GM19240 (cell line): ENCODE measurements around the gene AKAP8.
"Not testable (repeated sequence)": the region's sequence is repeated elsewhere in the genome, so short reads cannot be mapped to it uniquely, and the experiment has no call there.

ENCODE experiments used
- DNase-seq: peaks from one replicate; pipeline ENCODE4 v3.0.0; 2011; ENCODE audit warnings: low spot score; ENCODE audit not compliant: insufficient read length

Gene AKAP8

DNA sequence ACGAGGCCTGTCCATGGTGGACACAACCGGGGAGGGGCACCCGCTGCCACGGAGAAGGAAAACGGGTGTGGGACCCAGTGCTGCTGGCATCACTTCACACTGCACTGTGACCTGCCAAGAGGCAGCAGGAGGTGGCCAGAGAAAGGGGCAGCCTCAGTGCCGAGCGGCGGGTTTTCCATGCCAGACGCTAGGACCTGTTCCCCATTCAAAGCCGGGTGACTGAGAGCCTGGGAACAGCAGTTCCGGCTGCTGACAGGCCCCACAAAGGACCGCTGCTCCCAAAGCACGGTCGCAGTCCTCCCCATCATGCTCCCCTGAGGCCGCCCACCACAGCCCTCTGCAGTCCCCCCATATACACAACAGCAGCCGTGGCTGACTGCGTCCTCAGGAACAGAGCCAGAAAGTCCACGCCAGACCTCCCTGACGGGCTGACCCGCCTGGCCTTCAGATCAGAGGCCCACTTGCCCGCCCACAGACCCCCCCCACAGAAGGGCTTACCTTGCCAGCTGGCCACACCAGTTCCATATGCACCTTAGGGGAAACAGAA lies 5.4 kb downstream of the AKAP8 start:
- DNase-seq: no peak

DNA sequence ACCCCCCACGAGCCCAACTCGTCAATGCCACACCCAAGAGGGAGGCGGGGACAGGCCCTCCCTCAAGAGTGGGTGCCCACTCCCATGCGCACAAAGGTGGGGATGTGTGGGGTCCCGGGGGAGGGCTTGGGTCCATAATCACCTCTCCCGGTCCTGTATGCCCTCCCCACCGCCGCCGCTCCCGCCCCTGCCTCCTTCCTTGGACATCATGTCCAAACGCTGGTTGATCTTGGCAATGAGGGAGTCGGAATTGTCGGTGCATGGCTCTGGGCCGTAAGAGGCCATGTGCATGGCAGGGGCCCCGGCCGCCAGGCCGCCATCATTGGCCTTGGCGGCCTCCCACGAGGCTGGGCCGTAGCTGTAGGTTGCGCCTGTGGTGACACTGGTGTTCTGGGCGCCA lies 5.9 kb downstream of the AKAP8 start:
- no peak for DNase-seq

DNA sequence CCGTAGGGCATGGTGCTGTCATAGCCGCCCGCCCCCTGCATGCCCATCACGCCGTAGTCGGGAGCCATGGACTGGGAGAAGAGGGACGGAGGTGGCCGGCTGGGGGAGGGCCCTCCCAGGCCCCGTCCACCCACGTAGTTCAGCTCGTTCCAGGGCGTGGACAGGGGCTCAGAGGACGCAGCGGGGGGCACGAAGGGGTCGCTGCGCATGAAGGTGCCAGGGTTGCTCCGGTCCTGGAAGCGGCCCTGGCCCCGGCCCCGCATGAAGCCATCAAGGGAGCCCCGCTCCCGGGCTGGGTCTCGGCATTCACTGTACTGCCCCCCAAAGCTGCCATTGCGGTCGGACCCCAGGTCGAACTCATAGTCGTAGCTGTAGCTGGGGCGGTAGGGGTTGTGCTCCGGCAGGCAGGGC lies 6.7 kb downstream of the AKAP8 start:
- no peak for DNase-seq

DNA sequence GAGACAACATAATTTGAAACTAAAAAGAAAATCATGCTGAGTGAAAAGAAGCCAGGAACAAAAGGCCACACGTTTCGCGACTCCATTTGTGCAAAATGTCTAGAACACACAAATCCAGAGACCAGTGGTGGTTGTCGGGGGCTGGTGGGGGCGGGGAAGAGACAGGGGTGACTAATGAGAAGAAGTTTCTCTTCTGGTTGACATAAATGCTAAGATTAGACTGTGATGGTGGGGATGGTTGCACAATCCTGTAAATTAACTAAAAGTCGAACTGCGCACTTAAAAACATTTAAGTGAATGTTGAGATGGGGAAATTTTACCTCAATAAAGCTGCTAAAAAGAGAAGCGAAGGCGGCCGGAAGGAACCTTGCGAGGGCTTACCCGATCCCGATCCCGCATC lies 7.1 kb downstream of the AKAP8 start:
- no peak for DNase-seq

DNA sequence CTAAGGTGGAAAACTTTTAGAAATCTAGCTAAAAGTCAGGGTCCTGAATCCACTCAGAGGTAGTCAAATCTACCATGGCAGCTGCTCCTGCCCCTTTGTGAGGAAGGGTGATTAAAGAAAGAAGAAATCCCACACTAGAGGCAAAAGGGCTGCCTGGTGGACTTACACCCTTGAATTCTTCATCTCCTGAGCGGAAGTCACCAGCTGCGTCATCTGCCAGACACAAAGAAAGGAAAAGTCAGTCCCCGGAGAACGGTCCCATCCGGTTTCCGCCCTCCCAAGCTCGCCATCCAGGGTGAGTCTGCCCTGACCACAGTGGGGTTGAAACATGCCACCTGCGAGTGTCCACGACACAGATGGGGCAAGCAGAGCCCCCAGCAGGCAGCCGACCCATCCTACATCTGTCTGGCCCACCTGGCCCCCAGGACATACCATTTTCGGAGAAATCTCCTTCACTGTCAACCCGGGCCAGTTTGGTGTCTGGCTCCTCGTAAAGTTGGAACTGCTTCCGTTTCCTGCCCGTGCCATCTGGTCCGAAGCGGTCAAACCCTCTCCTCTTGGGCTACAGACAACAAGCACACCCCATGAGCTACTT lies 7.7 kb downstream of the AKAP8 start:
- no peak for DNase-seq

DNA sequence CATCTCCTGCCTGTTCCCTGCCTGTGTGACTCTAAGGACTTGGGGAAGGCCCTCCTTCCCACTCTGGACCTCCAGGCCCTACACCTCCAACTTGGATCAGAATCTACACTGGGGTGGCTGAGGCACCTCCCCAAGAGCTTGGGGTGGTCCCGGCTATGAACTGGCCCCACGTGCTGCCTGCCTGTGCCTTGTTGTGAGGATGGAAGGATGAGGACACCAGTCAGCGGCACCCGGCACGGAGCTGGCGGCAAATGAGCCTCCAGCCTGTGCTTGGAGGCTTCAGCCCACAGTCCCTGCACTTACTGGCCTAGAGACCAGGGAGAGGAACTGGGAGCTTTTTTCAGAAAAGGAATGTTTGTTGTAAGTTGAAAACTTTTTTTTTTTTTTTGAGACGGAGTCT lies 8.5 kb downstream of the AKAP8 start:
- no peak for DNase-seq

DNA sequence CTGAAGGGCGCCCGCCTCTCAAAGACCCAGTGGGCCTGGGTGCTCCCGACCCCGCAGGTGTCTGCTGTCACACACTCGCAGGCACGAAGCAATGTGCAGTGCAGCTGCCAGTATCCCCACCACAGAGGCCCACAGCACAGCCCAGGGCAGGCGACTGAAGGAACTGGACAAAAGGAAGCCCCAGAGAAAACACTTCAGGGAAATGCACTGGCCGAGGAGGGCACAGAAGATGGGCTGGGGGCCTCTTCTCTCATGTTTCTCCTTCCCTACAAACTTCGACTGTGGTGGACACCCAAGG lies 10.0 kb downstream of the AKAP8 start:
- no peak for DNase-seq

DNA sequence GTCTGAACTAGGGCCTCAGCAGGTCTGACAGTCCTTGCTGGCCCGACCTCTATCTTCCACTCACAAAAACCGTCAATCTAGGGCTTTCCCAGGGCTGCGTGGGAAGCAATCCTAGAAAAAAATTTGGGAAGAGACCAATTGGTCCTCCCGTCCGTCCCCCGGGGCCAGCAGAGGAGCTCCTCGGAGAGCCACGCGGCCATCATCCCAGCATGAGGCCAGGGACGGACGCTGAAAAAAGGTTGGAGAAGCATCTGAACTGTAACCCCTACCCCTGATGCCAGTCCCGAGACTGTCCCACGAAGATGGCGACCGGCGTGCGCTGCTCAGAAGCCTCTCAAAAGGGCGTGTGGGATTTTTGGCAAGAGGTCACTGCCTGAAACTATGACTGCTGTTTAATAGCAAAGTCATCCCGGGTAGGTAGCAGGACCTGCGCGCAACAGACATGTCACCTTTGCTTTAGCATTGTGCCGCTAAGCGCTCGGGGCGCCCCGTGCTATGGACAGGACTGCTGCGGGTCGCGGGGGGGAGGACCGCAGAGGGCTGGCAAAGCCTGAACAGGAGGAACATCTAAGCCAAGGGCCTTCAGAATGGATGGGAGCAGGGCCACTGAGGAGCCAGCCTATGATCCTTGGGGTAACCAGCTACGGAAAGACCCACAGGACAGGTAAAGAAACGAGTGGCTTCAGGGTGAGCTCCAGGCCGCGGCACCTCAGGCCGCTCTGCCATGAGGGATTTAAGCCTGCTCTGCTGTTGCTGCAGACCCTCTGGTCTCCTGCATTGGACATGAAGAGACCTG lies 10.6 kb downstream of the AKAP8 start:
- no peak for DNase-seq

DNA sequence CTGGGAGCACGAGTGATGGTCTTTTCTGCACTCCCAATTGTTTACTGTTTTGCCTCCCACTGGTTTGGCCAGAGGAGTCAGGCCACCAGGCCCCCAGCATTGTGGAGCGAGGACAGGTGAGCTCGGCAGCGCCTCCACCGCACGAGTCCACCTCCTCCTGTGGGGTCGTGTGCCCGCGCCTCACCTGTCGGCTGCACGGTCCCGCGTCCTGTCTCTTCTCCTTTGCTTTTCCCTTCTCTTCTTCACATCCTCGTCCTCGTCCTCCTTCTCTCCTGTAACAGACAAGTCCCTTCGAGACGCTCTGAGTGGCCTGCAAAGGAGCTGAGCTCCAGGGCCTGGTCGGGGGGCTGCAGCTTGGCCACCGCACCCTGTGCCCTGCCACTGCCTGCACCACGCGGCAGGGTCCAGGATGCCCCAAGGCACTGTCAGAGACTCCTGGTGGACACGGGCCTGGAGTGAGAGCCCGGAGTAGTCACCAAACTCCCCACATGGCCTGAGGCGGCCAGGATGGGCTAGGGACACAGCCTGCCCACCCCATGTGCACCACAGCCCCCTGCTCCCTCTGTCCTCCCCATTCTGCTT lies 11.4 kb downstream of the AKAP8 start:
- DNase-seq: no peak

DNA sequence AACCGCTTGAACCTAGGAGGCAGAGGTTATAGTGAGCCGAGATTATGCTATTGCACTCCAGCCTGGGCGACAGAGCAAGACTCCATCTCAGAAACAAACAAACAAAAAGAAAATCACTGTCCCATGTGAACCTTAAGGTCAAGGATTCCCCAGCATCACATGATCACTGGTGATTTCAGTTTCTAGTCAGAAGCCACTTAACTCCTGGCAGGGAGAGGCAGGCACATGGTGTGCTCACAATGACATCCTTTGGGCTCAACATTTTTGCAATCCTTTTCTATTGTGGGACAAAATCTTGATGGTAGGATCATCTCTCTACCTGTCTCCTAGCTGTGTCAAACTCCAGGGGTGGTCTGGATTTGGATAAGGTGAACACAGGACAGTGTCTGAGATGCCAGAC lies 12.1 kb downstream of the AKAP8 start:
- DNase-seq: no peak

DNA sequence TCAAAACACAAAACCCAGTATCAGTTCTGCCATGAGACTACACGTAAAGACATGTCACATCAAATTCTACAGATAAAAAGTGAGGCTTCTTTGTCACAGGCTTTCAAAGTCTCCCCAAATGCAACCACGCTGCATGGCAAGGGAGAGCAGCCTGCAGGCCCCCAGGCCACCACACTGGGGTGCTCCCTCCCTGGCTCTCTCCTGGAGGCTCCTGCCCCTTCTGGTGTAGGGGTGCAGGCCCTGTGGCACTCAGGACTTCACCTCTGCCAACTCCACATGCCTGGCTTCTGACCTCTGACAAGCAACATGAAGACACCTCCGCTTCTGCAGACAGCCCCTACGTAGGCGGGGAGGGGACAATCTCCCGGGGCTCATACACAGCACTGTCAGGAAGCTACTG lies 14.3 kb downstream of the AKAP8 start:
- DNase-seq: no peak

DNA sequence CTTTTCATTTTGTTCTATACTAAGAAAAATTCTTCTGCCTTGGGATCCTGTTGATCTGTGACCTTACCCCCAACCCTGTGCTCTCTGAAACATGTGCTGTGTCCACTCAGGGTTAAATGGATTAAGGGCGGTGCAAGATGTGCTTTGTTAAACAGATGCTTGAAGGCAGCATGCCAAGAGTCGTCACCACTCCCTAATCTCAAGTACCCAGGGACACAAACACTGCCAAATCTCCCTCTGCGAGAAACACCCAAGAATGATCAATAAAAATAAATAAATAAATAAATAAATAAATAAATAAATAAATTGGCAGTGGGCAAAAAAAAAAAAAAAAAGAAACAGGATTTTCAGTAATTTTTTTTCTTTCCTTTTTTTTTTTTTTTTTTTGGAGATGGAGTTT lies 15.8 kb downstream of the AKAP8 start:
- not testable (repeated sequence) for DNase-seq

DNA sequence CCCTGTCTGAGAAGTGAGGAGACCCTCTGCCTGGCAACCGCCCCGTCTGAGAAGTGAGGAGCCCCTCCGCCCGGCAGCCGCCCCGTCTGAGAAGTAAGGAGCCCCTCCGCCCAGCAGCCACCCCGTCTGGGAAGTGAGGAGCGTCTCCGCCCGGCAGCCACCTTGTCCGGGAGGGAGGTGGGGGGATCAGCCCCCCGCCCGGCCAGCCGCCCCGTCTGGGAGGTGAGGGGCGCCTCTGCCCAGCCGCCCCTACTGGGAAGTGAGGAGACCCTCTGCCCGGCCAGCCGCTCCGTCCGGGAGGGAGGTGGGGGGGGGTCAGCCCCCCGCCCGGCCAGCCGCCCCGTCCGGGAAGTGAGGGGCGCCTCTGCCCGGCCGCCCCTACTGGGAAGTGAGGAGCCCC lies 16.5 kb downstream of the AKAP8 start:
- not testable (repeated sequence) for DNase-seq

DNA sequence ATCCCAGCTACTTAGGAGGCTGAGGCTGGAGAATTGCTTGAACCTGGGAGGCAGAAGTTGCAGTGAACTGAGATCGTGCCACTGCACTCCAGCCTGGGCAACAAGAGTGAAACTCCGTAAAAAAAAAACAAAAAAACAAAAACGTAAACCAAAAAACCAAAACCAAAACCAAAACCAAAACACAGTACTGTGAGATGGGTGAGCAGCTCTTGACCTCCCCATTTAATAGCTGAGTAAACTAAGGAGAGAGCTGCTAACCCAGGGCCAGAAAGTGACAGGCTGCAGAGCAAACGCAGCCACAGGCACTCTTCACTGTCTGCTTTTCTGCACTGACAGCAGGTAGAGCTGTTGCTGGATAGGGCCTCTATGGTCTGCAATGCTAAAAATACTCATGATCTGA lies 19.6 kb downstream of the AKAP8 start:
- DNase-seq: not testable (repeated sequence)

DNA sequence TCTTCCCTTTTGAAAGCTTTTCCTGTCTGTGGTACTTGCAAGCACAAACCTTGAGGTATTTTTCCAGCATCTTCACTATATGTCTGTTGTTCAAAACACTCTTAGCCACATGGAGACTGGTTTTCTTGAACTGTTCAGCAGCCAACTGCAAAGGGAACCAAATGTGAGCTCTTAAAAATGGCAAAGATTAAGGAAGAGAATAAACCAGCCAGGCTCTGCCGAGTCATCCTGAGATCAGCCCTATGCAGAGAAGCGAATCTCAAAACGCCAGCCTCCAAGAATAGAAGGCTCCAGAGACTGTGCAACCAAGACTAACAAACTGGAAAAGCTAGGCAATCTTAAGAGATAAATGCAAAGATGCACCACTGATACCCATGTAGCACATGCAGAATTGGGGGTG lies 20.7 kb downstream of the AKAP8 start:
- DNase-seq: no peak

DNA sequence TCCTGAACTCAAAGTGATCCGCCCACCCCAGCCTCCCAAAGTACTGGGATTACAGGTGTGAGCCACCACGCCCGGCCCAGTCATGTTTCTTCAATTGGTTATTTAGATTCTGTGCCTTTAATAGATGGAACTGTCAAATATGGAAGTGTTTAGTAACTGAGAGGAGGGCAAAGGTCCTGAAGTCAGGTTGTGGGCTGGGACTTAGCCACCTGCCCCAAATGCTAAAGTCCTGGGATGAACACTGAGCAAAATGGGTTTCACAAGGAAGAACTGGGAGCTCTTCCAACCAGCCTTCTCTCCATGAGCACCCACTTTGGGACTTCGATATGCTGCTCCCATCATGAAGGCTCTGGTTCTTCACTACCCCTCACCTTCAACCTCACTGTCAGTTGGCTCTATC lies 21.7 kb downstream of the AKAP8 start:
- DNase-seq: no peak

DNA sequence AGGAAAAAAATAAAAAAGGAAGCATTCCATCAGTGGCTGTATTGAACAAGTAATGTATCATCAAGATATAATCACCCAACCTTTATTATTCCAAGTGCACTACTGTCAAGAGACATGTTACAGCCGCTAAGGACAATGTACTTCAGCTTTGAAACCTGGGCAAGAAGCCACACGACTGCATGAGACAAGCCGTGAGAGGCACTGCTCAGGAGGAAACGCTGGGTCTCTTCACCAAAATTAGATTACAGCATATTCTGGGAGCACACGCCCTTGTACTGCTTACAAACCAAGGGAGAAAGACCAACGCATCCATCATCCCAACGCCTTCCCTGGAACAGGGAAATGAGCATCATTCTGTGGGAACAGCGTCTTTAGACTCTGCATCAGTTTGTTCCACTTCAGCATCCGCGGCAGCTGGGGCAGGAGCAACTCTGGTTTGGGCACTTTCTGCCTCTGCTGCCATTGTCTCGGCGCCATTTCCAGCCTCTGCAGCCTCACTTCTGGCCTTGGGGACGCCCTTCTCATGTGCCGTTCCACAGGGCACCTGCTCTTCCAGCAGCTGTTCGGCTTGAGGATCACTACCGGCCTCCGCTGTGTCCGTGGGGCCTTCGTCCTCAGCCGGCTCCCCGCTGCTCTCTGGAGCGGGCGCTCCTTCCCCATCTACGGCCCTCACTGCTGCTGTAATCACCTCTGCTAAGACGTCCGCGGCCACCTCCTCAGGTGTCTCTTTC lies 24.9 kb downstream of the AKAP8 start:
- DNase-seq: no peak

DNA sequence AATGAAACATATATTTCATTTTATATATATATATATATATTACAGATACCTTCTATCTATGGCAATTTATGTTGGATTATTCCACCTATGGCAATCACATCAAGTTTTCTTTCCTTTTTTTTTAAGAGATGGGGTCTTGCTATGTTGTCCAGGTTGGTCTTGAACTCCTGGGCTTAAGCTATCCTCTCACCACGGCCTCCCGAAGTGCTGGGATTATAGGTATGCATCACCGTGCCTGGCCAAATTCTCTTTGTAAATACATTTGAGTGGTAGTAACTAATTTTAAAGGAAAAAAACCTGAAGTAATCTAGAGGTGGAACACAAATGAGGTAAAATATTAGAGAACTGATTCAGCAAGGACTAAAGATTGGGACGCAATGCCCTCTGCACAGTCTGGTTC lies 25.7 kb downstream of the AKAP8 start:
- no peak for DNase-seq

DNA sequence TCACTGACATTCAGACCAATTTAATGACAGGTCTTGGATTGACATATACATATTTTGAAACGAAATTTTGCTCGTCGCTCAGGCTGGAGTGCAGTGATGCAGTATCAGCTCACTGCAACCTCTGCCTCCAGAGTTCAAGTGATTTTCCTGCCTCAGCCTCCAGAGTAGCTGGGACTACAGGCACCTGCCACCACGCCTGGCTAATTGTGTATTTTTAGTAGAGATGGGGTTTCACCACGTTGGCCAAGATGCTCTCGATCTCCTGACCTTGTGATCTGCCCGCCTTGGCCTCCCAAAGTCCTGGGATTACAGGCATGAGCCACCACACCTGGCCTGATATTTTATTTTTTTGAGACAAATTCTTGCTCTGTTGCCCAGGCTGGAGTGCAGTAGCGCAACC lies 27.1 kb downstream of the AKAP8 start:
- DNase-seq: not testable (repeated sequence)

DNA sequence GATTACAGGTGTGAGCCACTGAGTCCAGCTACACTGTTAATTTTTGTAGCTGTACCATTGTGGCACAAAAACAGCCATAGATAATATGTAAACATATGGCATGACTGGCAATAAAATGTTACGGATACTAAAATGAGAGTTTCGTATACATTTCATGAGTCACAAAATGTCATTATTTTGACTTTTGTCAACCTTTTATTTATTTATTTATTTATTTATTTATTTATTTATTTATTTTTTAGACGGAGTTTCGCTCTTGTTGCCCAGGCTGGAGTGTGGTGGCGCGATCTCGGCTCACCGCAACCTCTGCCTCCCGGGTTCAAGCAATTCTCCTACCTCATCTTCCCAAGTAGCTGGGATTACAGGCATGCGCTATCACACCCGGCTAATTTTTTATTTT lies 38.3 kb downstream of the AKAP8 start:
- not testable (repeated sequence) for DNase-seq

DNA sequence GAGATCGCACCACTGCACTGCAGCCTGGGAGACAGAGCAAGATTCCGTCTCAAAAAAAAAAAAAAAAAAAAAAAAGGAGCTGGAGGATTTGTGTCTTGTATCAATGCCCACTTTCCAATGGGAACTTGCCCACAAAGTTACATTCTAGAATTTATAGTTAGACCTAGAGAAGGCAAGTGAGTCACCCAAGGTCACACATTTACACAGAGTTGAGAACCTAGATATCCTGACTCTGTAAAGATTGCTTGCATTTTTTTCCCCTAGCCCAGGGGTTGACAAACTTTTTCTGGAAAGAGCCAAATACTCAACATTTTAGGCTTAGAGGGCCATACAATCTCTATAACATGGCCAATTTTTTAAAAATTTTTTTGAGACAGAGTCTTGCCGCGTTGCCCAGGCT lies 39.5 kb downstream of the AKAP8 start:
- DNase-seq: no peak

DNA sequence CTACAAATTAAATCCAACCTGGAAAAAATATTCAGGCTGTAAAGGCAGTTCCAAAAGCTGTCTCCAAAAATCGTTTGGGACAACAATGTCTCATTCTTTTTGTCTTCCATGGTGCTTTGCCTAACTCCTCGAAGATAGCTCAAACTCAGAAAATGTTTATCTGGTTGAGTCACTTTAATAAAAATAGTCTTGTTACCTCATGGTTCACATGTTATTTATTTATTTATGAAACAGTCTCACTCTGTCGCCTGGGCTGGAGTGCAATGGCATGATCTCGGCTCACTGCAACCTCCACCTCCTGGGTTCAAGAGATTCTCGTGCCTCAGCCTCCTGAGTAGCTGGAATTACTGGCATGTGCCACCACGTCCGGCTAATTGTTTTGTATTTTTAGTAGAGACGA lies 42.4 kb downstream of the AKAP8 start:
- no peak for DNase-seq
